Mucosa of rectum (tissue), 2 donors: ENCODE results near the gene ZNF648.
"Not testable (repeated sequence)": the region's sequence is repeated elsewhere in the genome, so short reads cannot be mapped to it uniquely, and the experiment has no call there.

Source experiments
- H3K27ac ChIP-seq, 2 donors: one replicate each; pipeline ENCODE4 v1.7.0; 2013; ENCODE audit warnings: inconsistent platforms in 2 of 2, low read depth in 2 of 2, low read length in 2 of 2
- H3K27me3 ChIP-seq, 2 donors: one replicate each; pipeline ENCODE4 v1.7.0; 2013; ENCODE audit warnings: low read length in 2 of 2; ENCODE audit not compliant: control insufficient read depth in 2 of 2, insufficient read depth in 2 of 2
- H3K36me3 ChIP-seq, 2 donors: one replicate each; pipeline ENCODE4 v1.7.0; 2013; ENCODE audit warnings: low read length in 2 of 2; ENCODE audit not compliant: control insufficient read depth in 2 of 2, insufficient read depth in 2 of 2
- H3K4me1 ChIP-seq, 2 donors: one replicate each; pipeline ENCODE4 v1.7.0; 2013; ENCODE audit warnings: low read length in 2 of 2, mild to moderate bottlenecking in 1 of 2; ENCODE audit not compliant: control insufficient read depth in 2 of 2, insufficient read depth in 2 of 2
- H3K4me3 ChIP-seq, 2 donors: one replicate each; pipeline ENCODE4 v1.7.0; 2013; ENCODE audit warnings: low read length in 2 of 2
- H3K9ac ChIP-seq, 2 donors: one replicate each; pipeline ENCODE4 v1.7.0; 2013; ENCODE audit warnings: low read length in 2 of 2, low read depth in 1 of 2, mild to moderate bottlenecking in 1 of 2
- H3K9me3 ChIP-seq, 2 donors: one replicate each; pipeline ENCODE4 v1.7.0; 2013; ENCODE audit warnings: low read length in 2 of 2; ENCODE audit not compliant: control insufficient read depth in 2 of 2
- donor health status: healthy.
- donor health status: Normal muscosa, but diverticular disease.

Gene ZNF648, protein sequence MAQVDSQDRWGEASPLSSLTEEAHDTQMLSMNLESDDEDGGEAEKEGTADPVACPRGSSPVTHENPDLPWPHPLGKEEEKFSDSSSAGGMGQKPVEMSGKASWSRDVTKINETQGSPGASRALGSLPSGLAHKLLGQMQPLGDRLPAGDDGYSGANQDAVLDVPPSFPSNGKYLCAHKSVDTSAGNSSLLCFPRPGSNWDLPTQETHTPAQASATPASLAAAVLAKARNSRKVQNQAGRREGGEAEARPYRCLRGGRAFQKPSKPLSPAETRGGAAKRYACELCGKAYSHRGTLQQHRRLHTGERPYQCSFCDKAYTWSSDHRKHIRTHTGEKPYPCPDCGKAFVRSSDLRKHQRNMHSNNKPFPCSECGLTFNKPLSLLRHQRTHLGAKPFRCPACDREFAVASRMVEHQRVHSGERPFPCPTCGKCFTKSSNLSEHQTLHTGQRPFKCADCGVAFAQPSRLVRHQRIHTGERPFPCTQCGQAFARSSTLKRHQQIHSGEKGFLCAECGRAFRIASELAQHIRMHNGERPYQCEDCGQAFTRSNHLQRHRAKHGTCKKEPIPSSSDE

DNA sequence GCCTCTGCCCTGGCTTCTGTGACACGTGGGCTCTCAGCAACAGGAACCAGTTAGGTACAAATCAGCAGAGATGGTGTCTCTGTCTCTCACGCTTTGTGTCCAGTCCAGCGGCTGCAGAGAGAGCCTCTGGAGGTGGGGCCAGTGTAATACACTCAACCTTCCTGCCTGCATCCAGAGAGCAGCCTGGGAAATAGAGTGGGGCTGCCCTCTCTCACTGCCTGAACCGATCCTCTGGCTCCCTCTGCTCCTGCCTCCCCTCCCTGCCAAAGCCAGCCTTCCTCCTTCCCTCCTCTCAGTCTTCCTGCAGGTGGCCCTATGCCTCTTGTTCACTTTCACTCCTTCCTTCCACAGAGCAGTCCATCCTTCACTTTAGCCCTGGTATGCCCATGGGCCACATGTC is at the start of gene ZNF648:
TSS of gene ZNF648 (minus strand) at position 119 of the 400 bp plus-strand sequence. CDS start 3,702 bp downstream, outside the sequence.
- Histone ChIP-seq H3K9ac (no peak within 1 kb of the TSS), H3K27ac (no peak within 1 kb of the TSS), H3K4me3 (no peak within 1 kb of the TSS), H3K36me3 (no peaks in the 10 kb centered on the region), H3K4me1 (no peaks in the 10 kb centered on the region), H3K27me3 (peaks cover 0 to 7% of the 10 kb centered on the region in 2 donors), H3K9me3 (no peaks in the 10 kb centered on the region)

DNA sequence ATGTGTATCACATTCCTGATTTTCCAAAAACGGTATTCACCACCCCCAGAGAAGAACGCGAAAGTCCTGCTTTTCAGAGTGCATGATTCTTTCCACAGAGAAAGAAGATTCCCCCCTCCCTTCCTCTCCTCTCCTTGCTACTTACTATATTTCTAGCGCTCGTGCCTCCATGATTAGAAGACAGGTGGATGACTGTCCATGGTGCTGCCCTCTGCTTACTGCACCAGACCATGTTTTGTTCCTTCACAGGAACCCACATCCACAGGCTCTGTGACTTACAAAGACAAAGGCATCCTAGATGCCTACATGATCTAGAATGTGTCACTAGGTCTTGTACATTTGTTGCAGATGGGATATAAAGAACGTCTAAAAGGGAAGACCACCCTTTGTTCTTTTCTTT is 49.1 kb upstream of the ZNF648 start:
- no peaks in the 10 kb centered on the region for H3K4me1 ChIP-seq
- H3K27me3 ChIP-seq, result no peaks in the 10 kb centered on the region
- no peaks in the 10 kb centered on the region for H3K9me3 ChIP-seq
- H3K27ac ChIP-seq, result no peak overlapping the region
- no peaks in the 10 kb centered on the region for H3K36me3 ChIP-seq
- H3K4me3 ChIP-seq, result no peak overlapping the region
- no peak overlapping the region for H3K9ac ChIP-seq

DNA sequence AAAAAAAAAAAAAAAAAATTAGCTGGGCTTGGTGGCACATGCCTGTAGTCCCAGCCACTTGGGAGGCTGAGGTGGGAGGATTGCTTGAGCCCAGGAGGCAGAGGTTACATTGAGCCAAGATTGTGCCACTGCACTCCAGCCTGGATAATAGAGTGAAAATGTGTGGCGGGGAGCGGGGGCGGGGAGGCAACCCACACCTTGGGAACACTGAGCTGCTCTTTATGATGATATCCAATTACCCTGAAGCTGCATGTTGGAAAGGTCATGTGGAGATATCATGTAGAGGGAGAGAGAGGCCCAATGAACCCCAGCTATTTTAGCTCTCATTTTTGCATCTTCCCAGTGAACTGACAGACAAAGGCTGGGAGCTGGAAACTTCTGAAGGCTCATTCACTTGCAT is 48.3 kb upstream of the ZNF648 start:
- H3K4me1 ChIP-seq, result no peaks in the 10 kb centered on the region
- no peak overlapping the region for H3K9ac ChIP-seq
- no peak overlapping the region for H3K4me3 ChIP-seq
- no peaks in the 10 kb centered on the region for H3K27me3 ChIP-seq
- H3K9me3 ChIP-seq, result no peaks in the 10 kb centered on the region
- H3K36me3 ChIP-seq, result no peaks in the 10 kb centered on the region
- H3K27ac ChIP-seq, result no peak overlapping the region

DNA sequence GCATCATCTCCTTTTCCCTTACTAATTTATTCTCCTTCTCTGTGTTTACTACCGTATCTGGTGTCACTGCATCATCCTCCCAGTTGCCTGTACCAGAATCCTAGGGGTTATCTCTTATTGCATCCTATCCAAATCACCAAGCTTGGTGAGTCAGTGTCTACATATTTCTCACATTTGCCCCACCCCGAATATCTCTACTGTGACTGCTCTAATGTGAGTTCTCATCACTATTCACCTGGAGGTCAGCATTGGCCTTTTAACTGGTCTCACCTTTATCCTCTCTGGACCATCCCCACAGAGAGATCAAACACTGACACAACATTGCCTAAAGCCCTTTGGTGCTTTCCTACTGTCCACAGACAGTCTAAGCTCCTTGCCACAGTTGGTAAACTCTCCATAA is 45.7 kb upstream of the ZNF648 start:
- Histone ChIP-seq H3K4me3 (no peak overlapping the region), H3K9me3 (no peaks in the 10 kb centered on the region), H3K27me3 (no peaks in the 10 kb centered on the region), H3K36me3 (no peaks in the 10 kb centered on the region), H3K9ac (no peak overlapping the region), H3K27ac (no peak overlapping the region), H3K4me1 (no peaks in the 10 kb centered on the region)

DNA sequence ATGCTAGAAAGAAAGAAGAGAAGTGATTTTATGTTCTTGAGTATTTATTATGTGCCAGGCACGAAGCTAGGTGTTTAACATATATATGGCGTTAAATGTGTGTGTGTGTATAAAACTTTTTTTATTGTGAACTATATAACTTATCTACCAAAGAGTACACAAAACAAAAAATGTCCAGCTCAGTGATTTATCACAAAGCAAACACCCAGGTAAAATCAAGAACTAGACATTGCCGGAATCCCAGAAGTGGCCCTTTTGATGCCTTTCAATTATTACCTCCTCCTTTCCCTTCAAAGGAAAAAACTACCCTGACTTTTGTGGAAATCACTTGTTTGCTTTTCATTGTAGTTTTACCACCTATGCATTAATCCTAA is 40.5 kb upstream of the ZNF648 start:
- H3K4me3 ChIP-seq, result no peak overlapping the region
- H3K4me1 ChIP-seq, result peaks cover 2 to 7% of the 10 kb centered on the region in 2 donors
- H3K36me3 ChIP-seq, result no peaks in the 10 kb centered on the region
- no peaks in the 10 kb centered on the region for H3K27me3 ChIP-seq
- H3K9ac ChIP-seq, result no peak overlapping the region
- H3K27ac ChIP-seq, result peak overlapping the region in 1 of 2 donors; percentile 15
- H3K9me3 ChIP-seq, result no peaks in the 10 kb centered on the region

DNA sequence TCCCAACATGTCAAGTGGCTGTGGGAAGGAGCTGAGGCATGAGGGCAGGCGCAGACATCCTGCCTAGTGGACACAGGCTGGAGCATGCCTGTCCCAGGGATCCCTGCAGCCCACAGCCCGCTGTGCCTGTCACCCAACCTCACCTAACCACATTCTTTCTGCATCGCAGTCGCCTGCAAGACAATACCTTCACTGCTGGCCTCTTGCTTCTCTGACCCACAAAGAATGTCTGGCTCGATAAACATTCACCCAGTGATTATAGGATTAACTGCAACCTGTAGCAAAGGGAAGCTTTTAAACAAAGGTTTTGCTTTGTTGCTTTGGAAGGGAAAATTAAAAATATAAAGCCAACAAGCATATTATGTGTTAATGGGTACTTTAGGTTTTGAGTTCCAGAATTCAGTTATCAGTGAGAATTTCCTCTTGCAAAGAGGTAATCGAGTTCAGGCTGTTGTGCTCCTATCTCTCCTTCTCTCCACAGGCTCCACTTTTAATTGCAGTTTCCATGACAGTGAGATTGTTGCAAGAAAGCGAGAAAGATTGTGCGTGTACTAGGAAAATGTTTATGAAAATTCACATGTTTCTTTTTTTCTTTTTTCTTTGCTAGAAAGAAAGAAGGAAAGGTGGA is 40.0 kb upstream of the ZNF648 start:
- peak overlapping the region in 1 of 2 donors; percentile 15 for H3K27ac ChIP-seq
- no peaks in the 10 kb centered on the region for H3K36me3 ChIP-seq
- no peaks in the 10 kb centered on the region for H3K27me3 ChIP-seq
- H3K4me1 ChIP-seq, result peaks cover 2 to 7% of the 10 kb centered on the region in 2 donors
- no peak overlapping the region for H3K9ac ChIP-seq
- no peak overlapping the region for H3K4me3 ChIP-seq
- H3K9me3 ChIP-seq, result no peaks in the 10 kb centered on the region

DNA sequence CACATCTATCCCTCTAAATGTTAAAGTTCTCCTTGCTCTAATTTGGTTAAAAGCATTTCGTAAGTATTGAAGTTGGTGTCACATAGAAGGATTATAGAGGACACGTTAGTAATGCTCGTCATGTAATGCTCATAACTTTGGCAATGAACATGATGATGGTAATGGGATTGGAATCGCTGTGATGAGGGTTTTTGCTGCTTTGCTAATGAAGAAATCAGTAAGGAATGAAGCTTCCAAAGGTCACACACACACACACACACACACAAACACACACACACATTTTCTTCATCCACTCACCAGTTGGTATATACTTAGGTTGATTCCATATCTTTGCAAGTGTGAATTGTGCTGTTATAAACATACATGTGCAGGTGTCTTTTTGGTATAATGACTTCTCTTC is 36.8 kb upstream of the ZNF648 start:
- no peak overlapping the region for H3K27ac ChIP-seq
- peaks cover 2 to 7% of the 10 kb centered on the region in 2 donors for H3K4me1 ChIP-seq
- no peak overlapping the region for H3K4me3 ChIP-seq
- no peaks in the 10 kb centered on the region for H3K27me3 ChIP-seq
- H3K9ac ChIP-seq, result no peak overlapping the region
- no peaks in the 10 kb centered on the region for H3K36me3 ChIP-seq
- no peaks in the 10 kb centered on the region for H3K9me3 ChIP-seq

DNA sequence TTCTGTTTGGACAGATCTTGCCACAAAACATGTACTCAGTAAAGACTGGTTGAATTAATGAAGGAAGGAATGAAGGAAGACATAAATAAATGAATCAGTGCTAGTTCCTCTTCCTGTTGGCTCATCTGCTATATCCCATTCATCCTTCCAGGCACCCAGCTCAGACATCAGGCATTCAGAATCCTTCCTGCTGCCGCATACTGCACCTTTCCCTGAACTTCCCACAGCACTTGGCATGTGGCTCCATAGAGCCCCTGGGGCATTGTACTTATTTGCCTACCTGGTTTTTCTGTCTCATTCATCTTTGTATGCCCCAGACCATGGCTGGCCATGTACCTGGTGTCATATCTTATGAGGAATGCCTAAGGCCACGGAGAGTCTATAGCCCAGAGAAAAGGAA is 34.4 kb upstream of the ZNF648 start:
- no peak overlapping the region for H3K4me3 ChIP-seq
- H3K36me3 ChIP-seq, result no peaks in the 10 kb centered on the region
- H3K9me3 ChIP-seq, result no peaks in the 10 kb centered on the region
- H3K27me3 ChIP-seq, result no peaks in the 10 kb centered on the region
- no peak overlapping the region for H3K27ac ChIP-seq
- H3K9ac ChIP-seq, result no peak overlapping the region
- no peaks in the 10 kb centered on the region for H3K4me1 ChIP-seq

DNA sequence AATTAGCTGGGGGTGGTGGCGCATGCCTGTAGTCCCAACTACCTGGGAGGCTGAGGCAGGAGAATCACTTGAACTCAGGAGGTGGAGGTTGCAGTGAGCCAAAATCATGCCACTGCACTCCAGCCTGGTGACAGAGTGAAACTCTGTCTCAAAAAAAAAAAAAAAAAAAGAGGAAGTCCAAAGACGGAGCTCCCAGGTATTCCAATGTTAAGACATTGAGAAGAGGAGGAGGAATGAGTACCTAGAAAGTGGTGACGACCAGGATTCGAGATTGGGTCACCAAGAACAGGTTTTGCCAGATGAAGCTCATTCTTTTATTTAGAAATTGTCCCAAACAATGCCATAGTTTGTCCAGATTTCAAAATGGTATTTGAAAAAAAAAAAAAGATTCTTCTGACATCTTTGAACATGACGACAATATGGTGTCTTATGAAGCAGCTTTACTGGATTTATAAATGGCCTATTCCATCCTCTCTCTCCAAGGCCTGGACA is 33.0 kb upstream of the ZNF648 start:
- not testable (repeated sequence) for H3K27ac ChIP-seq, H3K36me3 ChIP-seq, H3K9me3 ChIP-seq, H3K4me3 ChIP-seq, H3K4me1 ChIP-seq, H3K27me3 ChIP-seq, H3K9ac ChIP-seq

DNA sequence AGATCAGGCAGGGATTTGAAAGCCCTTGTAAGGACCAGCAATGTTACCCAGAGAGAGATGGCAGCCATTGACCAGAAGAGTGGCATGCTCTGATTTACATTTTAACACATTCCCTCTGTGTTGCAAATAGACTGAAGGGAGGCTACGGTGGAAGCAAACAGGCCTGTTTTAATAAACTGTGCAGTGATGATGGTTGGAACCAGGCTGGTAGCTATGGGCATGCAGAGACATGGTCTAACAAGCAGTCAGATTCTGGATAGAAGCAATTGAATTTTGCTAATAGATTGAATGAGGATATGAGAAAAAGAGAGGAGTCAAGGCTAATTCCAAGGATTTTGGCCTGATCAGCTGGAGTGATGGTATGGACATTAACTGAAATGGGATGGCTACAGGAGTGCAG is 32.3 kb upstream of the ZNF648 start:
- no peak overlapping the region for H3K4me3 ChIP-seq
- H3K27me3 ChIP-seq, result no peaks in the 10 kb centered on the region
- no peaks in the 10 kb centered on the region for H3K36me3 ChIP-seq
- H3K4me1 ChIP-seq, result no peaks in the 10 kb centered on the region
- no peaks in the 10 kb centered on the region for H3K9me3 ChIP-seq
- no peak overlapping the region for H3K27ac ChIP-seq
- H3K9ac ChIP-seq, result no peak overlapping the region
